NCI-H1436 (cell line): ENCODE results near the gene AFF4.
"Not testable (repeated sequence)": the region's sequence is repeated elsewhere in the genome, so short reads cannot be mapped to it uniquely, and the experiment has no call there.

ENCODE experiments used
- DNase-seq: peaks from one replicate; lab custom pipeline; 2025; lab: John Stamatoyannopoulos, UW

Gene AFF4, protein sequence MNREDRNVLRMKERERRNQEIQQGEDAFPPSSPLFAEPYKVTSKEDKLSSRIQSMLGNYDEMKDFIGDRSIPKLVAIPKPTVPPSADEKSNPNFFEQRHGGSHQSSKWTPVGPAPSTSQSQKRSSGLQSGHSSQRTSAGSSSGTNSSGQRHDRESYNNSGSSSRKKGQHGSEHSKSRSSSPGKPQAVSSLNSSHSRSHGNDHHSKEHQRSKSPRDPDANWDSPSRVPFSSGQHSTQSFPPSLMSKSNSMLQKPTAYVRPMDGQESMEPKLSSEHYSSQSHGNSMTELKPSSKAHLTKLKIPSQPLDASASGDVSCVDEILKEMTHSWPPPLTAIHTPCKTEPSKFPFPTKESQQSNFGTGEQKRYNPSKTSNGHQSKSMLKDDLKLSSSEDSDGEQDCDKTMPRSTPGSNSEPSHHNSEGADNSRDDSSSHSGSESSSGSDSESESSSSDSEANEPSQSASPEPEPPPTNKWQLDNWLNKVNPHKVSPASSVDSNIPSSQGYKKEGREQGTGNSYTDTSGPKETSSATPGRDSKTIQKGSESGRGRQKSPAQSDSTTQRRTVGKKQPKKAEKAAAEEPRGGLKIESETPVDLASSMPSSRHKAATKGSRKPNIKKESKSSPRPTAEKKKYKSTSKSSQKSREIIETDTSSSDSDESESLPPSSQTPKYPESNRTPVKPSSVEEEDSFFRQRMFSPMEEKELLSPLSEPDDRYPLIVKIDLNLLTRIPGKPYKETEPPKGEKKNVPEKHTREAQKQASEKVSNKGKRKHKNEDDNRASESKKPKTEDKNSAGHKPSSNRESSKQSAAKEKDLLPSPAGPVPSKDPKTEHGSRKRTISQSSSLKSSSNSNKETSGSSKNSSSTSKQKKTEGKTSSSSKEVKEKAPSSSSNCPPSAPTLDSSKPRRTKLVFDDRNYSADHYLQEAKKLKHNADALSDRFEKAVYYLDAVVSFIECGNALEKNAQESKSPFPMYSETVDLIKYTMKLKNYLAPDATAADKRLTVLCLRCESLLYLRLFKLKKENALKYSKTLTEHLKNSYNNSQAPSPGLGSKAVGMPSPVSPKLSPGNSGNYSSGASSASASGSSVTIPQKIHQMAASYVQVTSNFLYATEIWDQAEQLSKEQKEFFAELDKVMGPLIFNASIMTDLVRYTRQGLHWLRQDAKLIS

GRCh38 chr5:132963171-132964104 lies at the start of gene AFF4:
TSS of gene AFF4 (minus strand) at chr5:132963634. CDS start at chr5:132937189, 26,445 bp downstream.
- peak; percentile 92 for DNase-seq

GRCh38 chr5:133008455-133008854 lies 45.0 kb upstream of the AFF4 start:
- DNase-seq: not testable (repeated sequence)

DNA sequence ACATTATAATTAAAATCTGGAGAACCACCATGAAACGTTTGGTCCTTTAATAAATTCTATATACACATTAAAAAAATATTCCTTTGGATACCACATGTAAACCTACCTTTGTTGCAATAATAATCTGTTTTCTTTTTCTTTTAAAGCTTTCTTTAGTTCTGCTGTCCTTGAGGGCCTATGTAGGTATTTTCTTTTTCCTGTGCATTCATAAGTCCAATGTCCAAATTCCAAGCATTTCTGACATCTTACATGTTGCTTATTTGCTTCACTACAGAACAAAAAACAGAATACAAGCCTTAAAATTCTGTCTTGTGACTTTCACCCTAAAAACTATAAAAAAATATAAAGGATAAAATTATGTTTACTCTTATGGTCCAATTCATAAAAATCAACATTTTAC lies 43.2 kb upstream of the AFF4 start:
- DNase-seq: no peak

- no peak for DNase-seq
These were observed 35.8 kb upstream of the AFF4 start for GRCh38 chr5:132999246-132999645.

- DNase-seq: no peak
These were observed 35.1 kb upstream of the AFF4 start for GRCh38 chr5:132998556-132998955.

GRCh38 chr5:132996307-132996706 lies 32.9 kb upstream of the AFF4 start:
- no peak for DNase-seq

- no peak for DNase-seq
These were observed 24.3 kb upstream of the AFF4 start for GRCh38 chr5:132987531-132988408.

DNA sequence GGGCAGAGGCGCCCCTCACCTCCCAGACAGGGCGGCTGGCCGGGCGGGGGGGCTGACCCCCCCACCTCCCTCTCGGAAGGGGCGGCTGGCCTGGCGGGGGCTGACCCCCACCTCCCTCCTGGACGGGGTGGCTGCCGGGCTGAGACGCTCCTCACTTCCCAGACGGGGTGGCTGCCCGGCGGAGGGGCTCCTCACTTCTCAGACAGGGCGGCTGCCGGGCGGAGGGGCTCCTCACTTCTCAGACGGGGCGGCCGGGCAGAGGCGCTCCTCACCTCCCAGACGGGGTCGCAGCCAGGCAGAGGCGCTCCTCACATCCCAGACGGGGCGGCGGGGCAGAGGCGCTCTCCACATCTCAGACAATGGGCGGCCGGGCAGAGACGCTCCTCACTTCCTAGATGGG lies 19.5 kb upstream of the AFF4 start:
- DNase-seq: not testable (repeated sequence)

DNA sequence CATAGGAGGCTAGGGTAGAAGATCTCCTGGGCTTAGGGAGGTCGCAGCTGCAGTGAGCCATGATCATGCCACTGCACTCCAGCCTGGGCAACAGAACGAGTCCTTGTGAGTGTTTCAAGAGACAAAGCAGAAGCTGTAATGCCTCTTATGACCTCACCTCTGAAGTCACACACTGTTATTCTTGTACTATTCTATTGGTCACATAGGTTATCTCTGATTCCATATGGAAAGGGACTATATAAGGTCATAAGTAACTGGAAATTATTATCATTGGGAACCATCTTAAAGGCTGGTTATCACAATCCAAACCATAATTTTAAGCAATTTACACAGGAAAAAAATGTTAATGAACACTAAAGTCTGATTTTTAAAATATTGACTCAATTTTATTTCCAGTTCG lies 17.9 kb upstream of the AFF4 start:
- no peak for DNase-seq

DNA sequence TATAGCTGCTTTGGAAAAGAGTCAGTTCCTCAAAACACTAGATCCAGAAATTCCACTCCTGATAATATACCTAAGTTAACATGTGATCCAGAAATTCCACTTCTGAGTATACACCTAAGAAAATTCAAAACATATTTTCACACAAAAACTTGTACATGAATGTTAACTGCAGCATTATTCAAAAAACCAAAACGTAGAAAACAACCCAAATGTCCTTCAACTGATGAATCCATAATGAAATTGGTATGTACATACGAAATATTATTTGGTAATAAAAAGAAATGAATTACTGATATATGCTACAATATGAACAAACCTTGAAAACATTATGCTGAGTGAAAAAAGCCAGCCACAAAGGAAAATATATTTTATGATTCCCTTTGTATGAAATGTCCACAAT lies 16.5 kb upstream of the AFF4 start:
- no peak for DNase-seq

DNA sequence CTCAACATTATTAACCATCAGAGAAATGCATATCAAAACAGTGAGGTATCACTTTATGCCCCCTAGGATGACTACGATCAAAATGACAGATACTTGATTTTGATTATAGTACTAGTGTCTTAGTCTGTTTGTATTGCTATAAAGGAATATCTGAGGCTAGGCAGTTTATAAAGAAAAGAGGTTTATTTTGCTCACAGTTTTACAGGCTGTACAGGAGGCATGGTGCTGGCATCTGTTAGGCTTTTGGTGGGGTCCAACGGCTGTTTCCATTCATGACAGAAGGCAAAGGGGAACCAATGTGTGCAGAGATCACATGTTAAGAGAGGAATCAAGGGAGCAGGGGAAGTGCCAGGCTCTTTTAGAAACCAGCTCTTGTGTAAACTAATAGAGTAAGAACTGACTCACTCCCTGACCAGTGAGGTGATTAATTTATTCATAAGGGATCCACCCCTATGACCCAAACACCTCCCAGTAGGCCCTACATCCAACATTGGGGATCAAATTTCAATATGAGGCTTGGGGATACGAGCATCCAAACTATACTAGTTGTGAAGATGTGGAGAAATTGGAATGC lies 16.0 kb upstream of the AFF4 start:
- DNase-seq: no peak

GRCh38 chr5:132976852-132977251 lies 13.4 kb upstream of the AFF4 start:
- no peak for DNase-seq

- not testable (repeated sequence) for DNase-seq
These were observed 9.0 kb upstream of the AFF4 start for GRCh38 chr5:132972436-132972828.

DNA sequence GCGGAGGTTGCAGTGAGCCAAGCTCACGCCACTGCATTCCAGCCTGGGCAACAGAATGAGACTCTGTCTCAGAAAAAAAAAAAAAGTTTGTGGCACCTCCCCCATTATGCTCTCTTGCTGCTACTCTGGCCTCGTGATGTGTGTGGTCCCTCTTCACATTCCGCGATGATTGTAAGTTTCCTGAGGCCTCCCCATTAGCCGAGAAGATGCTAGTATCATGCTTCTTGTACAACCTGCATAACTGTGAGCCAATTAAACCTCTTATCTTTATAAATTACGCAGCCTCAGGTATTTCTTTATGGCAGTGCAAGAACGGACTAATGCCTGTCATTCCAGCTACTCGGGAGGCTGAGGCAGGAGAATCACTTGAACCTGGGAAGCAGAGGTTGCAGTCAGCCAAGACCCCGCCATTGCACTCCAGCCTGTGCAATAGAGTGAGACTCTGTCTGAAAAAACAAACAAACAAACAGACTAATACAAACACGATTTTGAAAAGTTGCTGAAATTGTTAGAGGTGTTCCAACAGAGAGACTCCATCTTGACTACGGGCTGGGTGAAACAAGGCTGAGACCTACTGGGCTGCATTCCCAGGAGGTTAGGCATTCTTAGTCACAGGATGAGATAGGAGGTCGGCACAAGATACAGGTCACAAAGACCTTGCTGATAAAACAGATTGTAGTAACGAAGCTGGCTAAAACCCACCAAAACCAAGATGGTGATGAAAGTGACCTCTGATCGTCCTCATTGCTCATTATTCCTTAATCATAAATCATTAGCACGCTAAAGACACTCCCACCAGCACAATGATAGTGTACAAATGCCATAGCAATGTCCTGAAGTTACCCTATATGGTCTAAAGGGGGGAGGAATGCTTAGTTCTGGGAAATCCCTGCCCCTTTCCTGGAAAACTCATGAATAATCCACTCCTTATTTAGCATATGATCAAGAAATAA lies 8.3 kb upstream of the AFF4 start:
- DNase-seq: no peak

DNA sequence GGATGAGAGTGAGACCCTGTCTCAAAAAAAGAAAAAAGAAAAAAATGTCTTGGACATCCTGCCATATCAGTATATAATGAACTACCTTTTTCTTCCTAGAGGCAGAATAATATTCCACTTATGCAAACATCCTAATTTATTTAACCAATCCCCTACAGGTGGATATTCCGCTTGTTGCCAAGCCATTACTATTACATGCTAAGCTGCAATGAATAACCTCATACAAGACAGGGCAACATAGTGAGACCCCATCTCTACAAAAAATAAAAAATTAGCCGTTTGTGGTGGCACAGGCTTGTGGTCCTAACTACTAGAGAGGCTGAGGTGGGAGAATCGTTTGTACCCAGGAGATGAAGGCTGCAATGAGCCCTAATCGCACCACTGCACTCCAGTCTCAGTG lies 1.7 kb upstream of the AFF4 start:
- DNase-seq: no peak

- peak; percentile 23 for DNase-seq
These were observed 909 bp downstream of the AFF4 start for GRCh38 chr5:132962429-132963021.

GRCh38 chr5:132961887-132962286 lies 1.5 kb downstream of the AFF4 start:
- no peak for DNase-seq

DNA sequence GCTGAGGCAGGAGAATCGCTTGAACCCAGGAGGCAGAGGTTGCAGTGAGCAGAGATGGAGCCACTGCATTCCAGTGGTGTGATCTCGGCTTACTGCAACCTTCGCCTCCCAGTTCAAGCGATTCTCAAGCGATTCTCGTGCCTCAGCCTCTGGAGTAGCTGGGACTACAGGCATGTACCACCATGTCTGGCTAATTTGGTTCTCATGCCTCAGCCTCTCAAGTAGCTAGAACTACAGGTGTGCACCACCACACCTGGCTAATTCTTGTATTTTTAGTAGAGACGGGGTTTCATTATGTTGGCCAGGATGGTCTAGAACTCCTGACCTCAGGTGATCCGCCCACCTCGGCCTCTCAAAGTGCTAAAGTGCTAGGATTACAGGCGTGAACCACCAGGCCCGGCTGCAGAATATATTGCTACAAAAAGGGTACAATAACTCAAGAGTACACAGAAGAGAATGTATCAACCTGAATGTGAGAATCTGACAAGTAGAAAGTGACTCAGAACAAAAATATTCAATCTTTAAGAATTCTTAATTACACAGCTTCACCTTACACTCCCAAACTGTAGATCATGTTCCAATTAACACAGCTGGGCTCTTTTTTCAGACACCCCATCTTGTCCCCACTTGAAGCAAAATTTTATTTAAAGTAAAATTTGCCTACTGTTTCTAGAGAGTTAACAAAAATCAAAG lies 2.2 kb downstream of the AFF4 start:
- DNase-seq: not testable (repeated sequence)
